Keratinocyte (primary cell): Measurements from ENCODE around the gene DDX42. TPM values are rescaled to one million over a fixed set of nuclear protein-coding genes. Genes with fewer than 3 reads are reported as not detected.

Source experiments
- DNase-seq: peaks from one replicate; pipeline ENCODE4 v3.0.0-alpha.2; 2011; ENCODE audit warnings: low read depth, missing footprints, low spot score
- FAIRE-seq: peaks from 2 replicates; lab custom pipeline; 2011; peaks lifted over from hg19 to GRCh38; lab: Jason Lieb, UNC
- H2AFZ ChIP-seq: 2 replicates; pipeline ENCODE4 v1.6.0; 2012; ENCODE audit warnings: low read length, control low read depth, inconsistent platforms; ENCODE audit not compliant: control insufficient read depth
- H3K27ac ChIP-seq: 2 replicates; pipeline ENCODE4 v1.5.1; 2011; ENCODE audit warnings: low read length; ENCODE audit not compliant: control insufficient read depth, insufficient read depth
- H3K27me3 ChIP-seq: 3 replicates; pipeline ENCODE4 v1.6.0; 2011; ENCODE audit warnings: low read length; ENCODE audit not compliant: control insufficient read depth, insufficient read depth; ENCODE audit errors: extremely low read depth
- H3K36me3 ChIP-seq, 2 experiments: 2 replicates in 1 of 2; 3 replicates in 1 of 2; pipeline ENCODE4 v1.5.1; 2011; ENCODE audit warnings: low read length in 2 of 2, mild to moderate bottlenecking in 1 of 2; ENCODE audit not compliant: control insufficient read depth in 2 of 2, insufficient read depth in 2 of 2; ENCODE audit errors: extremely low read depth in 1 of 2
- H3K4me1 ChIP-seq: 3 replicates; pipeline ENCODE4 v1.5.1; 2011; ENCODE audit warnings: low read length; ENCODE audit not compliant: control insufficient read depth, insufficient read depth; ENCODE audit errors: extremely low read depth
- H3K4me2 ChIP-seq: 3 replicates; pipeline ENCODE4 v1.6.0; 2011; ENCODE audit warnings: low read depth, low read length; ENCODE audit not compliant: control insufficient read depth, insufficient read depth; ENCODE audit errors: extremely low read depth
- H3K4me3 ChIP-seq, 3 experiments: fragments of 200-600 bp in 1 of 3; sonication (generic) in 1 of 3; 2 replicates in 2 of 3; 3 replicates in 1 of 3; pipeline ENCODE4 v1.5.1; 2011 to 2016; ENCODE audit warnings: low read length in 3 of 3, mild to moderate bottlenecking in 3 of 3, control low read depth in 2 of 3, inconsistent platforms in 1 of 3, low read depth in 1 of 3, mixed read lengths in 1 of 3, mixed run types in 1 of 3, moderate library complexity in 1 of 3; ENCODE audit not compliant: control insufficient read depth in 2 of 3, insufficient read depth in 2 of 3; ENCODE audit errors: extremely low read depth in 1 of 3
- H3K79me2 ChIP-seq: 2 replicates; pipeline ENCODE4 v1.6.0; 2012; ENCODE audit warnings: low read length; ENCODE audit not compliant: control insufficient read depth, insufficient read depth
- H3K9ac ChIP-seq: 3 replicates; pipeline ENCODE4 v1.6.0; 2011; ENCODE audit warnings: low read length; ENCODE audit not compliant: control insufficient read depth, insufficient read depth; ENCODE audit errors: extremely low read depth
- H3K9me1 ChIP-seq: 3 replicates; pipeline ENCODE4 v1.6.0; 2011; ENCODE audit warnings: low read length; ENCODE audit not compliant: control insufficient read depth, insufficient read depth; ENCODE audit errors: extremely low read depth
- H3K9me3 ChIP-seq: 2 replicates; pipeline ENCODE4 v1.5.1; 2012; ENCODE audit warnings: low read depth, low read length; ENCODE audit not compliant: control insufficient read depth
- H4K20me1 ChIP-seq: 3 replicates; pipeline ENCODE4 v1.6.0; 2011; ENCODE audit warnings: low read length; ENCODE audit not compliant: control insufficient read depth, insufficient read depth; ENCODE audit errors: extremely low read depth
- CTCF ChIP-seq, 3 experiments: IDR thresholded peaks in 1 of 3; conservative IDR thresholded peaks in 1 of 3; optimal IDR thresholded peaks in 1 of 3; 2 replicates in 2 of 3; 3 replicates in 1 of 3; pipeline versions ENCODE3 to v1.5.1; 2011; ENCODE audit warnings: low read length in 3 of 3, mild to moderate bottlenecking in 3 of 3, moderate library complexity in 2 of 3, control low read depth in 1 of 3, inconsistent platforms in 1 of 3; ENCODE audit not compliant: insufficient read depth in 2 of 3; ENCODE audit errors: extremely low read depth in 1 of 3
- EZH2 ChIP-seq: IDR thresholded peaks from one replicate; pipeline ENCODE4 v1.6.1; 2012; ENCODE audit warnings: inconsistent platforms, mild to moderate bottlenecking, low read length, moderate library complexity
- dilution Hi-C: fragments of 300-500 bp; cut with MboI; formaldehyde crosslinking; loops from one replicate; pipeline ENCODE4 v1.7.0; 2020; ENCODE audit warnings: low sequenced_read_pairs; ENCODE audit not compliant: extremely low pct_ligation_motif_present
- polyA plus RNA-seq, 5 experiments: library from polyadenylated mRNA; depleted of rRNA in 3 of 5; stranded (reverse) in 3 of 5; stranded (forward) in 1 of 5; unstranded in 1 of 5; fragments of >200 nt; gene quantifications; 1 replicate in 1 of 5; 2 replicates in 3 of 5; 3 replicates in 1 of 5; pipeline versions ENCODE4 v1.2.1 to v1.2.3, GENCODE V29; 2011 to 2012; ENCODE audit warnings: missing spikeins in 2 of 5, low read depth in 1 of 5, low replicate concordance in 1 of 5

DDX42 gene
- polyA plus RNA-seq, 1 donor (not counting 4 experiments of a cell fraction or from before 2014, with no cell fraction given): 116 TPM

GRCh38 chr17:63740464-63741142 lies 33.4 kb upstream of the DDX42 start:
- Histone ChIP-seq H3K79me2 (peaks cover 4% of the 10 kb centered on the region), H4K20me1 (no peaks in the 10 kb centered on the region), H3K27me3 (no peaks in the 10 kb centered on the region), H3K9me3 (no peaks in the 10 kb centered on the region), H3K9me1 (no peaks in the 10 kb centered on the region), H3K4me2 (peak overlapping the region; percentile 91), H2AFZ (peak overlapping the region; percentile 17), H3K9ac (peak overlapping the region; percentile 93), H3K4me1 (peaks cover 5% of the 10 kb centered on the region), H3K36me3 (no peaks in the 10 kb centered on the region), H3K27ac (peak overlapping the region; percentile 87), H3K4me3 (peak overlapping the region; percentile 85 to 94 (median 91))
- FAIRE-seq (no peak), DNase-seq (no peak)
- TF ChIP-seq CTCF (optimal IDR thresholded peaks at IDR 0.05 in 1 of 3, IDR thresholded peaks at IDR 0.05 in 1 of 3, conservative IDR thresholded peaks at IDR 0.05 in 1 of 3; ENCODE audit: extremely low read depth in 1 of 3, insufficient read depth in 2 of 3, low read length in 3 of 3) (no peak), EZH2 (no peak)
- dilution Hi-C loops: no loop called here

GRCh38 chr17:63741143-63741407 lies 32.9 kb upstream of the DDX42 start:
- DNase-seq (no peak), FAIRE-seq (no peak)
- Histone ChIP-seq H3K4me3 (peak overlapping the region; percentile 85 to 94 (median 91)), H3K9me1 (no peaks in the 10 kb centered on the region), H3K36me3 (no peaks in the 10 kb centered on the region), H3K9ac (peak overlapping the region; percentile 93), H3K9me3 (no peaks in the 10 kb centered on the region), H3K4me1 (peaks cover 5% of the 10 kb centered on the region), H3K4me2 (peak overlapping the region; percentile 91), H3K79me2 (peaks cover 4% of the 10 kb centered on the region), H4K20me1 (no peaks in the 10 kb centered on the region), H2AFZ (peak overlapping the region; percentile 59), H3K27ac (peak overlapping the region; percentile 87), H3K27me3 (no peaks in the 10 kb centered on the region)
- no peak for TF ChIP-seq CTCF (optimal IDR thresholded peaks at IDR 0.05 in 1 of 3, IDR thresholded peaks at IDR 0.05 in 1 of 3, conservative IDR thresholded peaks at IDR 0.05 in 1 of 3; ENCODE audit: extremely low read depth in 1 of 3, insufficient read depth in 2 of 3, low read length in 3 of 3)
- TF ChIP-seq EZH2: no peak
- dilution Hi-C loops: no loop called here
